Measurements from ENCODE around the gene KDM8.
"Not testable (repeated sequence)": the region's sequence is repeated elsewhere in the genome, so short reads cannot be mapped to it uniquely, and the experiment has no call there.

Gene KDM8

GRCh38 chr16:27191352-27191924, 11.9 kb upstream of the KDM8 start:
- DNase-seq (ENCODE audit: low read depth), result no peak

- no peak for DNase-seq (ENCODE audit: low read depth)
These were observed 9.9 kb upstream of the KDM8 start for GRCh38 chr16:27193300-27193990.

GRCh38 chr16:27195076-27195741, 8.1 kb upstream of the KDM8 start:
- DNase-seq (ENCODE audit: low read depth), result no peak

GRCh38 chr16:27195941-27196595, 7.3 kb upstream of the KDM8 start:
- no peak for DNase-seq (ENCODE audit: low read depth)

GRCh38 chr16:27197004-27197403, 6.3 kb upstream of the KDM8 start:
- no peak for DNase-seq (ENCODE audit: low read depth)

- DNase-seq (ENCODE audit: low read depth), result no peak
These were observed 4.7 kb upstream of the KDM8 start for GRCh38 chr16:27198451-27199234.

- no peak for DNase-seq (ENCODE audit: low read depth)
These were observed 4.1 kb upstream of the KDM8 start for GRCh38 chr16:27199235-27199586.

- no peak for DNase-seq (ENCODE audit: low read depth)
These were observed 3.6 kb upstream of the KDM8 start for GRCh38 chr16:27199736-27200135.

GRCh38 chr16:27200914-27201313, 2.4 kb upstream of the KDM8 start:
- DNase-seq (ENCODE audit: low read depth), result not testable (repeated sequence)

- peak; percentile 84 for DNase-seq (ENCODE audit: low read depth)
These were observed 311 bp upstream of the KDM8 start for GRCh38 chr16:27202923-27203506.

- DNase-seq (ENCODE audit: low read depth), result no peak
These were observed 1.1 kb downstream of the KDM8 start for GRCh38 chr16:27204312-27204915.

GRCh38 chr16:27205423-27206065, 2.2 kb downstream of the KDM8 start:
- no peak for DNase-seq (ENCODE audit: low read depth)

- DNase-seq (ENCODE audit: low read depth), result not testable (repeated sequence)
These were observed 3.8 kb downstream of the KDM8 start for GRCh38 chr16:27207121-27207520.

- DNase-seq (ENCODE audit: low read depth), result no peak
These were observed 4.9 kb downstream of the KDM8 start for GRCh38 chr16:27208081-27208680.

- no peak for DNase-seq (ENCODE audit: low read depth)
These were observed 5.5 kb downstream of the KDM8 start for GRCh38 chr16:27208796-27209195.

- no peak for DNase-seq (ENCODE audit: low read depth)
These were observed 6.3 kb downstream of the KDM8 start for GRCh38 chr16:27209591-27209990.

GRCh38 chr16:27210174-27210573, 6.8 kb downstream of the KDM8 start:
- no peak for DNase-seq (ENCODE audit: low read depth)

GRCh38 chr16:27211026-27211425, 7.7 kb downstream of the KDM8 start:
- DNase-seq (ENCODE audit: low read depth), result no peak

GRCh38 chr16:27214084-27214961, 11.0 kb downstream of the KDM8 start:
- DNase-seq (ENCODE audit: low read depth), result no peak

Measured in CMK (cell line).